ENCODE data around the gene LVRN. TPM values are rescaled to one million over a fixed set of nuclear protein-coding genes. Genes with fewer than 3 reads are reported as not detected.

LVRN gene
- total and polyA plus RNA-seq, 2 of the 13 experiments (the other 11 are each of a cell fraction or from before 2014, with no cell fraction given), result 0.09 to 0.20 TPM

GRCh38 chr5:116032094-116032517, 69.8 kb downstream of the LVRN start, which contains the start of gene ARL14EPL (continued):
- TF ChIP-seq, protein P1, sequence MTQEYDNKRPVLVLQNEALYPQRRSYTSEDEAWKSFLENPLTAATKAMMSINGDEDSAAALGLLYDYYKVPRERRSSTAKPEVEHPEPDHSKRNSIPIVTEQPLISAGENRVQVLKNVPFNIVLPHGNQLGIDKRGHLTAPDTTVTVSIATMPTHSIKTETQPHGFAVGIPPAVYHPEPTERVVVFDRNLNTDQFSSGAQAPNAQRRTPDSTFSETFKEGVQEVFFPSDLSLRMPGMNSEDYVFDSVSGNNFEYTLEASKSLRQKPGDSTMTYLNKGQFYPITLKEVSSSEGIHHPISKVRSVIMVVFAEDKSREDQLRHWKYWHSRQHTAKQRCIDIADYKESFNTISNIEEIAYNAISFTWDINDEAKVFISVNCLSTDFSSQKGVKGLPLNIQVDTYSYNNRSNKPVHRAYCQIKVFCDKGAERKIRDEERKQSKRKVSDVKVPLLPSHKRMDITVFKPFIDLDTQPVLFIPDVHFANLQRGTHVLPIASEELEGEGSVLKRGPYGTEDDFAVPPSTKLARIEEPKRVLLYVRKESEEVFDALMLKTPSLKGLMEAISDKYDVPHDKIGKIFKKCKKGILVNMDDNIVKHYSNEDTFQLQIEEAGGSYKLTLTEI (CRISPR knock-in tag; conservative IDR thresholded peaks at IDR 0.05), result no peak
- no peak for TF ChIP-seq ZNF230 (CRISPR knock-in tag; IDR thresholded peaks at IDR 0.05)
- TF ChIP-seq CEBPG (CRISPR knock-in tag; IDR thresholded peaks at IDR 0.05), result no peak
- no peak for TF ChIP-seq SOX13 (IDR thresholded peaks at IDR 0.05)
- TF ChIP-seq SOX13 (CRISPR knock-in tag; conservative IDR thresholded peaks at IDR 0.05 in 1 of 2, IDR thresholded peaks at IDR 0.05 in 1 of 2), result peak in 1 of 2 experiments; percentile 10; a peak in 1 of 4 replicates
- no peak for TF ChIP-seq TRIM22 (IDR thresholded peaks at IDR 0.05)
- TF ChIP-seq ZNF512 (CRISPR knock-in tag; IDR thresholded peaks at IDR 0.05), result no peak
- peak; percentile 64 for TF ChIP-seq STAG1 (CRISPR knock-in tag; IDR thresholded peaks at IDR 0.05)
- TF ChIP-seq, protein P2, sequence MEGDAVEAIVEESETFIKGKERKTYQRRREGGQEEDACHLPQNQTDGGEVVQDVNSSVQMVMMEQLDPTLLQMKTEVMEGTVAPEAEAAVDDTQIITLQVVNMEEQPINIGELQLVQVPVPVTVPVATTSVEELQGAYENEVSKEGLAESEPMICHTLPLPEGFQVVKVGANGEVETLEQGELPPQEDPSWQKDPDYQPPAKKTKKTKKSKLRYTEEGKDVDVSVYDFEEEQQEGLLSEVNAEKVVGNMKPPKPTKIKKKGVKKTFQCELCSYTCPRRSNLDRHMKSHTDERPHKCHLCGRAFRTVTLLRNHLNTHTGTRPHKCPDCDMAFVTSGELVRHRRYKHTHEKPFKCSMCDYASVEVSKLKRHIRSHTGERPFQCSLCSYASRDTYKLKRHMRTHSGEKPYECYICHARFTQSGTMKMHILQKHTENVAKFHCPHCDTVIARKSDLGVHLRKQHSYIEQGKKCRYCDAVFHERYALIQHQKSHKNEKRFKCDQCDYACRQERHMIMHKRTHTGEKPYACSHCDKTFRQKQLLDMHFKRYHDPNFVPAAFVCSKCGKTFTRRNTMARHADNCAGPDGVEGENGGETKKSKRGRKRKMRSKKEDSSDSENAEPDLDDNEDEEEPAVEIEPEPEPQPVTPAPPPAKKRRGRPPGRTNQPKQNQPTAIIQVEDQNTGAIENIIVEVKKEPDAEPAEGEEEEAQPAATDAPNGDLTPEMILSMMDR (CRISPR knock-in tag; IDR thresholded peaks at IDR 0.05), result peak; percentile 62
- TF ChIP-seq FOSL2 (CRISPR knock-in tag; IDR thresholded peaks at IDR 0.05), result peak; percentile 86
- no peak for TF ChIP-seq ATF6 (CRISPR knock-in tag; conservative IDR thresholded peaks at IDR 0.05)
- TF ChIP-seq PRDM15 (CRISPR knock-in tag; IDR thresholded peaks at IDR 0.05), result no peak
